T-helper 2 cell treated with Interferon-gamma antibody and Interleukin-4, amounts not matched to agents 5 μg/mL and 100 μg/mL, for 36 hours (primary cell): ENCODE measurements around the gene TBC1D4.

Experiments used
- DNase-seq: peaks from one replicate; pipeline ENCODE4 v3.0.0; 2021; ENCODE audit warnings: low spot score
- H3K27ac Mint-ChIP-seq: one replicate; pipeline ENCODE4 v1.8.0; 2021; ENCODE audit warnings: mild to moderate bottlenecking, mixed read lengths
- H3K27me3 Mint-ChIP-seq: one replicate; pipeline ENCODE4 v1.8.0; 2021; ENCODE audit warnings: low read depth, mixed read lengths
- H3K36me3 Mint-ChIP-seq: one replicate; pipeline ENCODE4 v1.8.0; 2021; ENCODE audit warnings: low read depth, mixed read lengths
- H3K4me1 Mint-ChIP-seq: one replicate; pipeline ENCODE4 v1.8.0; 2021; ENCODE audit warnings: low read depth, mixed read lengths
- H3K4me3 Mint-ChIP-seq: one replicate; pipeline ENCODE4 v1.8.0; 2022; ENCODE audit warnings: mild to moderate bottlenecking, moderate library complexity, mixed read lengths
- H3K9me3 Mint-ChIP-seq: one replicate; pipeline ENCODE4 v1.8.0; 2021; ENCODE audit warnings: mixed read lengths

The TBC1D4 gene

DNA sequence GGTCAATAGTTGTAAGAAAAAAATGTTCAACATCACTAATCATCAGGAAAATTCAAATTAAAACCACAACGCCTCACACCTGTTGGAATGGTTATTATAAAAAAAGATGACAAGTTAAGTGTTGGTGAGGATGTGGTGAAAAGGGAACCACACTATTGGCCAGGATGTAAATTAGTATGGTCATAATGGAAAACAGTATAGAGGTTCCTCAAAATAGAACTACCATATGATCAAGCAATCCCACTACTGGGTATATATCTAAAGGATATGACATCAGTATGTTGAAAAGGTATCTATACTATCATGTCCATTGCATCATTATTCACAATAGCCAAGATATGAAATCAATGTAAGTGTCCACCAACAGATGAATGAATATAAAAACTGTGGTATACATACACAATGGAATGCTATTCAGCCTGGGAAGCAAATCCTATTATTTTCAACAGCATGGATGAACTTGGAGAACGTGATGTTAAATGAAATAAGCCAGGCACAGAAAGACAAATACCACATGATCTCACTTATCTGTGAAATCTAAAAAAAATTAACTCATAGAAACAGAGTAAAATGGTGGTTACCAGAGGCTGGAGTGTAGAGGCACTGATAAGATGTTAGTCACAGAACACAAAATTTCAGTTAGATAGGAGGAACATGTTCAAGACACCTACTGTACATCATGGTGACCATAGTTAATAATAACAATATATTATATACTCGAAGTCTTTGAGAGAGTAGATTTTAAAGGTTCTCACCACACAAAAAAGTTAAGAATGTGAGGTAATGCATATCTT is 56.6 kb downstream of the TBC1D4 start:
- Mint-ChIP-seq H3K9me3 (no peaks in the 10 kb centered on the region), H3K4me1 (no peaks in the 10 kb centered on the region), H3K36me3 (no peaks in the 10 kb centered on the region), H3K27me3 (peaks cover 8% of the 10 kb centered on the region), H3K4me3 (no peak overlapping the region), H3K27ac (no peak overlapping the region)
- DNase-seq, result no peak

DNA sequence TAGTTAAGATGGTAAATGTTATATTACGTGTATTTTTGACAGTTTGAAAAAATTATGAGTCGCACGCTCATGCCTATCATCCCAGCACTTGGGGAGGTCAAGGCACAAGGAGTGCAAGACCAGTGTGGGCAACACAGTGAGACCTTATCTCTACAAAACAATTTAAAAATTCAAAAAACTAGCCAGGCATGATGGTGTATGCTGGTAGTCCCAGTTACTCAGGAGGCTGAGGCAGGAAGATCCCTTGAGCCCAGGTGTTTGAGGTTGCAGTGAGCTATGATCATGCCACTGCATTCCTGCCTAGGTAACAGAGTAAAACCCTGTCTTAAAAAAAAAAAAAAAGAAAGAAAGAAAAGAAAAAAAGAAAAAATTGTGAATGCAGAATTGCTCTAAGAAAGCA is 58.0 kb downstream of the TBC1D4 start:
- no peak overlapping the region for H3K27ac Mint-ChIP-seq
- no peak for DNase-seq
- no peak overlapping the region for H3K4me3 Mint-ChIP-seq
- no peaks in the 10 kb centered on the region for H3K36me3 Mint-ChIP-seq
- peaks cover 8% of the 10 kb centered on the region for H3K27me3 Mint-ChIP-seq
- H3K4me1 Mint-ChIP-seq, result no peaks in the 10 kb centered on the region
- no peaks in the 10 kb centered on the region for H3K9me3 Mint-ChIP-seq

DNA sequence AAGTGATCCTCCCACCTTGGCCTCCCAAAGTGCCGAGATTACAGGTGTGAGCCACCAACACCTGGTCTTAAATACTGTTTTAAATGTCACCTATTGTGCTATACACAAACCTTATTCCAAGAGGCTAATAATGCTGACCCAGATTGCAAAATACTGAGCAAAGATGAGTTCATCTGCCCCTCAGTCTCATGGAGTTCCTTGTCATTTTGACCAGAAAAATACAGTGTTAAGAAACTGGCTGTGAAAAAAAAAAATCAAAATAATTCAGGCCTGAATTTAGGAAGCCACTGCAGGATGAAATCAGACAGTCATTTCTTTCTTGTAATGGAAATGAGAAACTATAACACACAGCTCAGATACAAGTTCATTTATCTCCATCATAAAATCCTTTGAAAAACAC is 59.9 kb downstream of the TBC1D4 start:
- no peak for DNase-seq
- H3K36me3 Mint-ChIP-seq, result no peaks in the 10 kb centered on the region
- H3K27me3 Mint-ChIP-seq, result peaks cover 5% of the 10 kb centered on the region
- no peak overlapping the region for H3K4me3 Mint-ChIP-seq
- H3K9me3 Mint-ChIP-seq, result no peaks in the 10 kb centered on the region
- H3K27ac Mint-ChIP-seq, result no peak overlapping the region
- H3K4me1 Mint-ChIP-seq, result no peaks in the 10 kb centered on the region

DNA sequence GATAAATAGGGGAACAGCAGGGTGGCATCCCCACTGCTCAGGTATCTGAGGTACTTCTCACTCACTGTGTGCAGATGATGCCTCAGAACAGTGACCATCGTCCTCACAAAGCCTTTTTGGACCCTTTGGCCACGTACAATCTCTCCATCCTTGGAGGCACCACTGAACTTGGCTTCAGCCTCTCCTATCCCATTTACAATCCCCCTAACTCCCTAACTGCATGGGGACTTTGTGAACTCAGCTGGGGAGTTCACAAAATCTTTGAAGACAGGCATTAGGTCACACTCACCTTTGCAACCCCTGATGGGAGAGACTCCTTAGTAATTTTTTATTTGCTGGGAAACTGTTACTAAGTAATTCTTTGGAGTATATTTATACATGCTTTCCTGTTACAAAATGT is 60.8 kb downstream of the TBC1D4 start:
- H3K4me1 Mint-ChIP-seq, result no peaks in the 10 kb centered on the region
- H3K27ac Mint-ChIP-seq, result no peak overlapping the region
- no peaks in the 10 kb centered on the region for H3K9me3 Mint-ChIP-seq
- H3K4me3 Mint-ChIP-seq, result no peak overlapping the region
- peaks cover 4% of the 10 kb centered on the region for H3K27me3 Mint-ChIP-seq
- DNase-seq, result no peak
- no peaks in the 10 kb centered on the region for H3K36me3 Mint-ChIP-seq

DNA sequence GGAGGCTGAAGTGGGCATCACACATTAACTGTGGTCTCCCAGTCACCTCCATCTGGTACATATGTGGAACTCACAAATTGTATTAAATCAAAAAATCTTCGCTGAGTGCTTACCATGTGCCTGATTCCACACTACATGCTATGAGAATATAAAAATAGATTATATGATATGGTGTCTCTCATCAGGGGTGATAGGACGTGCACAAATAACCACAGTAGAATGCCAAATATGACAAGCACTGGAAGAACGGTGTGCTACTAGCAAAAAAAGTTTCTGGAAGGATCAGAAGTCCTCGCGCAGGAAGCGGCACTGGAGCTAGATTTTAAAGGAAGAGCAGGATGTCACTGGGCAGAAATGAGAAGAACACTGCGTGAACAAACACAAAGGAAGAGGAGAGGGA is 62.3 kb downstream of the TBC1D4 start:
- no peak for DNase-seq
- H3K27ac Mint-ChIP-seq, result no peak overlapping the region
- no peaks in the 10 kb centered on the region for H3K36me3 Mint-ChIP-seq
- H3K4me1 Mint-ChIP-seq, result no peaks in the 10 kb centered on the region
- peaks cover 2% of the 10 kb centered on the region for H3K27me3 Mint-ChIP-seq
- no peaks in the 10 kb centered on the region for H3K9me3 Mint-ChIP-seq
- H3K4me3 Mint-ChIP-seq, result no peak overlapping the region

DNA sequence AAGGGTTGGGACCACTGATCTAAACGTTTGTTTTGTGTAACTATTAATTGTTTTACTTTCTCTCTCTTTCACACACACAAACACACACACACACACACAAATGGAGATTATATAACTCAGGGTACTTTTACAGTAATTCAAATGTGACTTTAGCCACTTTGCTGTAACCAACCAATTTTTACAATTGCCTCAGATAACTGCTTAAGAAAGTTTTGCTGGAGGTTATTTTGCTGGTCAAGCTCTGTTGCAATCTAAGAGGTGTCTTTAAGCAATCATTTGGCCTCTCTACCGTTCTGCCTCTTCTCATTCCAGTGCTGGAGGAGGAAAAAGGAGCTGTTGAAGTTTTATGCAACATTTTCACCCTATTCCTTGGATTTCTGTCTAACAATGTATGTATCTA is 63.0 kb downstream of the TBC1D4 start:
- Mint-ChIP-seq H3K36me3 (no peaks in the 10 kb centered on the region), H3K27ac (no peak overlapping the region), H3K4me3 (no peak overlapping the region), H3K4me1 (peaks cover 3% of the 10 kb centered on the region), H3K9me3 (no peaks in the 10 kb centered on the region), H3K27me3 (peaks cover 2% of the 10 kb centered on the region)
- DNase-seq, result no peak

DNA sequence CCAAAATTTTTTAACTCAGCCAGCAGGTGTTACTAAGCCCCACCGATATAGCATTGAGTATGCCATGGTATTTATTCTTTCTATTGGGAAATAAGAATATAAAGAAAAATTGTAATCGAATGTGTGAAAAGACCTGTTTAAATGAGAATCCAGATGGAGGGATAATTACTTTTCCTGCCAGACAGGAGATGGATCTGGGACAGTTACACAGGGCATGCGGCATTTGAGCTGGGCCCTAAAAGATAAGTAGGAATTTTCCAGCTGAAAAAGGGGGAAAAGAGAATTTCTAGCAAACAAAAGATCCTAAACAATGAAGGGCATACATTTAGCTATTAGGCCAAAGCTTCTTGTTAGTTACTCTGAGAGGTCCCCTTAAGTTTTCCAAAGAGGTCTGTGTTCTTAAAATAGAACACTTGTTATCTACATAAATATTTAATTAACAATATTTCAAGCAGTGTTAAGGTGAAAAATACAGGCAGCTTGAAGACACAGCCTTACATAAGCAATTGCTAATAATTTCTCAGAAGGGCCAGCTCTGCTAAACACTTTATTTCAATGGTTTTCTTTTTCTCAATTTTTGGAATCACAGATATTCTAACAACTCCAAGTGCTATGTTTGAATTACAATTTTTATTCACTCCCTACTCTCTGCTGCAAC is 63.7 kb downstream of the TBC1D4 start:
- no peak overlapping the region for H3K4me3 Mint-ChIP-seq
- no peak overlapping the region for H3K27ac Mint-ChIP-seq
- H3K27me3 Mint-ChIP-seq, result peaks cover 2% of the 10 kb centered on the region
- DNase-seq, result no peak
- H3K4me1 Mint-ChIP-seq, result peaks cover 3% of the 10 kb centered on the region
- H3K36me3 Mint-ChIP-seq, result no peaks in the 10 kb centered on the region
- no peaks in the 10 kb centered on the region for H3K9me3 Mint-ChIP-seq

DNA sequence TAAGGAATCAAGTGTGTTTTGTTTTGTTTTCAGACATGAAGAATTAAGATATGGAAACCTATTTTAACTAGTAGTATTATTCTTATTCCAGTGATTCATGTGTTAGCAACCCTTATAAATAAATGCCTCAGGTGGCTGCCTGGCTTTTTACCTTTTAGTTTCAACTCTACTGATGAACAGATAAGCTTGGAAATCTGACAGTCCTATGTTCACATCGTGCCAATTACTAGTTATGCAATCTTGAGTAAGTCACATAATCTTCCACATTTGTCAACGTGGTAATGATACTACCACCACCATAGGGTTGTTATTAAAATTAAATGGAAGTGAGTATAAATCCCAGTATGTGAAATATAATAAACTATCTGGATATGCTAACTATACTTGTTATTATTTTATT is 64.3 kb downstream of the TBC1D4 start:
- H3K27ac Mint-ChIP-seq, result no peak overlapping the region
- H3K4me1 Mint-ChIP-seq, result peaks cover 3% of the 10 kb centered on the region
- no peaks in the 10 kb centered on the region for H3K36me3 Mint-ChIP-seq
- H3K4me3 Mint-ChIP-seq, result no peak overlapping the region
- no peaks in the 10 kb centered on the region for H3K9me3 Mint-ChIP-seq
- DNase-seq, result no peak
- peaks cover 2% of the 10 kb centered on the region for H3K27me3 Mint-ChIP-seq

DNA sequence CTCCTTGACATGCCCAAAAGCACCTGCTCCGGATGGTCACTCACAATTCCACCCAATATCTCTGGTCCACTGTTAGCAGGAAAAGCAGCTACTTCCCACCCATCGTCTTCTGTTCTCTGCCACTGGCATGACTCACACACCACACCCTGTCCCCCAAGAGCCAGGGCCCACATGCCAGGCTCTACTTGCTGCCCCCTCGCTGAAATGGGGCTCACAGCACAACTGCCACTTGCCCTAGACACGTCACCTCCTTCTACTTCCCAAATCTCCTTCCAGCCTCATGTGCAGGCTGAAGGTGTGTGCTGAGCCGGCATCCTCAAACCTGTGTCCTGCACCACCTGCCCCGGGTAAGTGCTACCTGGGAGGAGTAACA is 65.0 kb downstream of the TBC1D4 start:
- H3K27ac Mint-ChIP-seq, result no peak overlapping the region
- H3K4me3 Mint-ChIP-seq, result no peak overlapping the region
- no peak for DNase-seq
- peaks cover 3% of the 10 kb centered on the region for H3K4me1 Mint-ChIP-seq
- peaks cover 2% of the 10 kb centered on the region for H3K27me3 Mint-ChIP-seq
- no peaks in the 10 kb centered on the region for H3K9me3 Mint-ChIP-seq
- no peaks in the 10 kb centered on the region for H3K36me3 Mint-ChIP-seq

DNA sequence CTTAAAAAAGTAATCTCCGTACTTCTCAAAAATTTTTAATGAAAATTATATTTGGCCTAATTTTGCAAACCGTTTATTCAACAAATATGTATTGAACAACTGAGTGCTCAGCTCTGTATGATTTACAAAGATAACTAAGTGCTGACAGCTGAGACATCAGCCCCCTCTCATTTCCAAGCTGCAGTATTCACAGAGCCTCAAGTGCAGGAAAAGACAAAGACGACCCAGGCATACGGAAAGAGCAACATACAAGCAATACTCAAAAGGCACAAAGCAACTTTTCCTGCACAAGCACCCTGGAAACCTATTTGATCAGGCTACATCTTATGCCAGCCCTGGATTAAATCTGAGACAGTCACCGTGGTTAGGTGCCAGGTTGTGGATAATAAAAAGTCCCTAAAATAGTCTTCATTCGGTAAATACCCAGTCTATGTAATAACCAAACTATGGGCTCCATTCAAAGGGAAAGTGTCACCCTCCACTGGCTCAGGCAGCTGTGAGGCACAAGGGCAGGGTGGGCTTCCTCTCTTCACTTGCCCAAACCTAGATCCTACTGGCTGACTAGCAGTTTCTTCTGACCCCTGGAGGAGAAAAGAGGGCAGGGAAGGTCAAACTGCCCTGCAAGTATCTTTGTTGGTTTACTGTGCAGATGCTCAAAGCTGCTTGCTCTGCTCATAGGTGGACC is 65.5 kb downstream of the TBC1D4 start:
- H3K4me1 Mint-ChIP-seq, result peaks cover 3% of the 10 kb centered on the region
- no peaks in the 10 kb centered on the region for H3K36me3 Mint-ChIP-seq
- no peaks in the 10 kb centered on the region for H3K27me3 Mint-ChIP-seq
- H3K4me3 Mint-ChIP-seq, result no peak overlapping the region
- no peaks in the 10 kb centered on the region for H3K9me3 Mint-ChIP-seq
- no peak for DNase-seq
- H3K27ac Mint-ChIP-seq, result no peak overlapping the region

DNA sequence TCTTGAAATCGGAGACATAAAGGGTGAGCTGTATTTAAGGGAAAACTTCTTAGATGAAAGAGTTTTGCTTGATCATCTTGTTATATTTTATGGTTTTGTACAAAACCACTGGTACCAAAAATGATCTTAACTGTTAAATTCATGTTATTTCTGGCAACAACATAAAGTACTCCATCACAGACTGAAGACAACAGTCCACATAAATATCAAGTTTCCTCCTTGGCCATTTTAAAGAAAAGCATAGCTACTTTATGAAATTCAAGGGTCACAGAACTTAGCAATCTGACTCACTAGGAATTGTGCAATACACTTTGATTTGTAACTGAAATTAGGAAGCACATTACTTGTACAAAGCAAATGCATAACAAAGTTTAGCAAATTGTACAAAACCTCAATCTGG is 66.3 kb downstream of the TBC1D4 start:
- Mint-ChIP-seq H3K9me3 (no peaks in the 10 kb centered on the region), H3K4me1 (peaks cover 3% of the 10 kb centered on the region), H3K27ac (no peak overlapping the region), H3K27me3 (no peaks in the 10 kb centered on the region), H3K4me3 (no peak overlapping the region), H3K36me3 (no peaks in the 10 kb centered on the region)
- no peak for DNase-seq

DNA sequence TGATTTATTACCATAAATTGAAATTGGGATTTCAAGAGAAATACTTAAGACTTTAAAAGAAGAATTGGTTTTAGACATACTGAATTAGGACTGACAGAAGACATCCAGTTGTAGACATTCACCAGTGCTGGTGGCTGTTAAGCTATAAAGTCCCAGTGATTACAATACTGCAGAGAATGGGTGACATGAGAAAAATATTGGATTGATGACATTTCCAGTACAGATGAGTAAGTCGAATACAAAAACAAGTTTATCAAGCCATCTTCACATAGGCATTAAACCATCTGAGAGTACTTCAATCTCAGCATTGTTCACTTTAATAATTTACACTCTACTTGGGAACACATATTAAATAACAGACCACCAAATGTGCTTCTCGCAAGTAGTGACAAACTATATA is 66.8 kb downstream of the TBC1D4 start:
- H3K27me3 Mint-ChIP-seq, result no peaks in the 10 kb centered on the region
- no peaks in the 10 kb centered on the region for H3K9me3 Mint-ChIP-seq
- peaks cover 3% of the 10 kb centered on the region for H3K4me1 Mint-ChIP-seq
- no peak overlapping the region for H3K27ac Mint-ChIP-seq
- H3K4me3 Mint-ChIP-seq, result no peak overlapping the region
- no peak for DNase-seq
- H3K36me3 Mint-ChIP-seq, result no peaks in the 10 kb centered on the region

DNA sequence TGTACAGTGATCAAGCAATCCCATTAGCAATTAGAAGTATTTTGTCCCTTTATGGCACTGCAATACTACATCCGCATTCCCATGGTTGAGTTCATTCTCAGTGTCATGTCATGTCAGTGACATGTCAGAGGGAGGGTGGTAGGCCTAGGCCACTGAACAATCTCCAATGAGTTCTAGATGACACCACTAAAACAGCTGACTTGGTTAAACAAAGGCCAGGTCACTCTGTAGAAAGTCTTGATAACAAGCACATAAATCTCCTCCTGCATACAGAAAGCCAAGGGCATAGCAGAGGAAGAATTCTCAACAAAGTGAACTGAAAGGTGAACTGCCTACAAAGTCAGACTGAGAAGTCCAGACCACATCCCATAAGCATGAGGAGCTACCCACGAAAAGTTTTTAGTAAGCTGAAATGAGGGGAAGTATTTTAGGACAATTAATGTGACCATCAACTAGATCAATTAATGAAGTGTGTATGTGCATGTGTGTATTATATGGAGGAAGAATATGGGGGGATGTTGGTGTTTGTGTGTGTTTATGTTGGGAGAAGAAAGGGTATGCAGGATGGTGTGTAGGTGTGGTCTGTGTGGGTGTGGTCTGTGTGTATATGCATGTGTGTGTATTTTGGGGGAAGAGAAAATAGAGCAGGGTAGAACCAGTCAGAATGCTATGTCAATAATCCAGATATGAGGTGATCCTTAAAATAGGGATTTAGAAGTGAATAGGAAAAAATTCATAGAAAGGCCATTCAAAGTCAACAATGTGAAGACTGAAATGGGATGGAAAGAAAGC is 67.7 kb downstream of the TBC1D4 start:
- Mint-ChIP-seq H3K36me3 (no peaks in the 10 kb centered on the region), H3K4me1 (peaks cover 3% of the 10 kb centered on the region), H3K27ac (no peak overlapping the region), H3K9me3 (no peaks in the 10 kb centered on the region), H3K4me3 (no peak overlapping the region), H3K27me3 (no peaks in the 10 kb centered on the region)
- DNase-seq, result no peak
